ENCODE measurements around the gene LYSMD1. TPM values are rescaled to one million over a fixed set of nuclear protein-coding genes. Genes with fewer than 3 reads are reported as not detected.

Gene LYSMD1
- total and polyA plus RNA-seq, 2 donors (not counting 1 experiment from before 2014, with no cell fraction given): 4.6 to 9.7 TPM

- TF ChIP-seq CTCF (conservative IDR thresholded peaks at IDR 0.05 in 1 of 2, IDR thresholded peaks at IDR 0.05 in 1 of 2; ENCODE audit: low read depth in 1 of 2, low read length in 2 of 2) (no peak), EZH2 (IDR thresholded peaks at IDR 0.05; ENCODE audit: low read length, missing control alignments) (no peak)
- Histone ChIP-seq H4K20me1 (ENCODE audit: control insufficient read depth, extremely low read depth, insufficient read depth, low read length) (no peaks in the 10 kb centered on the region), H3K4me2 (ENCODE audit: extremely low read depth, insufficient read depth, low read length) (no peak overlapping the region), H3K27ac (ENCODE audit: insufficient read depth, low read length) (no peak overlapping the region), H3K9ac (ENCODE audit: insufficient read depth, low read length) (no peak overlapping the region), H3K4me3 (replicated peaks in 1 of 4; ENCODE audit: control extremely low read depth in 1 of 4, insufficient read depth in 1 of 4, low read depth in 3 of 4, low read length in 4 of 4) (no peak overlapping the region), H3K79me2 (ENCODE audit: control insufficient read depth, insufficient read depth, low read length) (no peaks in the 10 kb centered on the region), H3K9me3 (ENCODE audit: control insufficient read depth, insufficient read depth, low read depth, low read length) (no peaks in the 10 kb centered on the region), H3K36me3 (ENCODE audit: control insufficient read depth, insufficient read depth, low read length) (no peaks in the 10 kb centered on the region), H3K27me3 (ENCODE audit: control insufficient read depth, insufficient read depth, low read length) (peaks cover 3% of the 10 kb centered on the region), H3K4me1 (ENCODE audit: control insufficient read depth, extremely low read depth, insufficient read depth, low read length) (peaks cover 10% of the 10 kb centered on the region), H2AFZ (ENCODE audit: low read length) (no peak overlapping the region)
- no peak for DNase-seq (ENCODE audit: low read depth in 2 of 2)
These were observed 18.0 kb downstream of the LYSMD1 start for GRCh38 chr1:151147665-151148064.

GRCh38 chr1:151147132-151147503, 18.6 kb downstream of the LYSMD1 start:
- Histone ChIP-seq H3K27me3 (ENCODE audit: control insufficient read depth, insufficient read depth, low read length) (peaks cover 3% of the 10 kb centered on the region), H3K4me3 (replicated peaks in 1 of 4; ENCODE audit: control extremely low read depth in 1 of 4, insufficient read depth in 1 of 4, low read depth in 3 of 4, low read length in 4 of 4) (peak overlapping the region; percentile 55 to 71 (median 65)), H3K9me3 (ENCODE audit: control insufficient read depth, insufficient read depth, low read depth, low read length) (no peaks in the 10 kb centered on the region), H3K36me3 (ENCODE audit: control insufficient read depth, insufficient read depth, low read length) (no peaks in the 10 kb centered on the region), H3K9ac (ENCODE audit: insufficient read depth, low read length) (peak overlapping the region; percentile 12), H3K4me2 (ENCODE audit: extremely low read depth, insufficient read depth, low read length) (peak overlapping the region; percentile 97), H3K79me2 (ENCODE audit: control insufficient read depth, insufficient read depth, low read length) (no peaks in the 10 kb centered on the region), H3K27ac (ENCODE audit: insufficient read depth, low read length) (no peak overlapping the region), H3K4me1 (ENCODE audit: control insufficient read depth, extremely low read depth, insufficient read depth, low read length) (peaks cover 10% of the 10 kb centered on the region), H2AFZ (ENCODE audit: low read length) (peak overlapping the region; percentile 92), H4K20me1 (ENCODE audit: control insufficient read depth, extremely low read depth, insufficient read depth, low read length) (no peaks in the 10 kb centered on the region)
- TF ChIP-seq CTCF (conservative IDR thresholded peaks at IDR 0.05 in 1 of 2, IDR thresholded peaks at IDR 0.05 in 1 of 2; ENCODE audit: low read depth in 1 of 2, low read length in 2 of 2): no peak
- TF ChIP-seq EZH2 (IDR thresholded peaks at IDR 0.05; ENCODE audit: low read length, missing control alignments): no peak
- DNase-seq (ENCODE audit: low read depth in 2 of 2): no peak

GRCh38 chr1:151146412-151147131, 19.1 kb downstream of the LYSMD1 start, which contains the start of gene SEMA6C:
Gene SEMA6C (minus strand): TSS chr1:151146631. CDS start chr1:151142621, 4,010 bp downstream.
- peak within 1 kb of the TSS; percentile 23 for H3K9ac ChIP-seq (ENCODE audit: insufficient read depth, low read length)
- no peaks in the 10 kb centered on the region for H3K9me3 ChIP-seq (ENCODE audit: control insufficient read depth, insufficient read depth, low read depth, low read length)
- peak within 1 kb of the TSS; percentile 92 for H2AFZ ChIP-seq (ENCODE audit: low read length)
- no peak for TF ChIP-seq EZH2 (IDR thresholded peaks at IDR 0.05; ENCODE audit: low read length, missing control alignments)
- no peak for TF ChIP-seq CTCF (conservative IDR thresholded peaks at IDR 0.05 in 1 of 2, IDR thresholded peaks at IDR 0.05 in 1 of 2; ENCODE audit: low read depth in 1 of 2, low read length in 2 of 2)
- peak; percentile 86 to 90 for DNase-seq (ENCODE audit: low read depth in 2 of 2)
- H3K27ac ChIP-seq (ENCODE audit: insufficient read depth, low read length): no peak within 1 kb of the TSS
- H4K20me1 ChIP-seq (ENCODE audit: control insufficient read depth, extremely low read depth, insufficient read depth, low read length): no peaks in the 10 kb centered on the region
- H3K27me3 ChIP-seq (ENCODE audit: control insufficient read depth, insufficient read depth, low read length): peaks cover 3% of the 10 kb centered on the region
- H3K4me2 ChIP-seq (ENCODE audit: extremely low read depth, insufficient read depth, low read length): peak within 1 kb of the TSS; percentile 97
- peak within 1 kb of the TSS; percentile 55 to 71 (median 65) for H3K4me3 ChIP-seq (replicated peaks in 1 of 4; ENCODE audit: control extremely low read depth in 1 of 4, insufficient read depth in 1 of 4, low read depth in 3 of 4, low read length in 4 of 4)
- no peaks in the 10 kb centered on the region for H3K79me2 ChIP-seq (ENCODE audit: control insufficient read depth, insufficient read depth, low read length)
- H3K36me3 ChIP-seq (ENCODE audit: control insufficient read depth, insufficient read depth, low read length): no peaks in the 10 kb centered on the region
- peaks cover 10% of the 10 kb centered on the region for H3K4me1 ChIP-seq (ENCODE audit: control insufficient read depth, extremely low read depth, insufficient read depth, low read length)

Data from fibroblast of lung (primary cell).